SKM-1 treated with dmso at 0.1 percent for 144 hours (cell line): ENCODE measurements around the gene MSMO1.

Source experiments
- DNase-seq: peaks from one replicate; lab custom pipeline; 2025; ENCODE audit not compliant: unreplicated experiment; lab: John Stamatoyannopoulos, UW

Gene MSMO1

DNA sequence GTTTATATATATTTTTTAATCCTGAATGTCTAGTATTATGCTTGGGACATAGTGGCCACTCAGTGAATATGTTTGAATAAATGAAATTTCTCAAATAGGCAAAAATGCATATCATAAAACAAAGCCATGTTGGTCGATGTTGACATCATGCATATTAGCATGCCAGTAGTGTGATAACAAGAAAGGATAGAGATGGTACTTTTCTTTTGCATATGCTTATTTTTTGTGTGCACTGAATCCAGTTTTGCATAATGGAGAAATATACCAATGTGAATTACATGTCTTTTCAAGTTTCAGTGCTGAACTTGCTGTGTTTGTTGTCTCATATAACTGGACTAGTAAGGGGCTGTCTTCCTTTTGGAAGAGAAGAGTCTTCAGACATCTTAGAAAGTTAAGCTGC is 58.9 kb downstream of the MSMO1 start:
- no peak for DNase-seq

DNA sequence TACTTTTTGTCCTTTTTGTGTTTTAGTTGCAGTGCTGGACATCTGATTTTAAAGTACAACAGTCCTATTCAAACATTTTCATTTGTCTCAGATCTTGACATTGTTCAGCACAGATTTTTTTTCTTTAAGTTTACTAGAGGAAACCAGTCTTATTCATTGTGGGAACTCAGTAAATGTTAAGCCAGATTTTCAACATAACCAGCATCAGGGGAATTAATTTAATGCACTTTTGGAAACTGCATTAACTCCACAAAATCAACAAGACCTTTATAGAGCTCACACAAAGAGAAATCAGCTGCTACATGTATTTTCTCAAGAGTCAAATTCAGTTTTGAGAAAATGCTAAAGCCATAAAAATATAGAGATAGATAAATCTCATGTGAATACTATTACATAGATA is 61.3 kb downstream of the MSMO1 start:
- no peak for DNase-seq
